GM19324 (cell line): ENCODE results near the gene CD48.
"Not testable (repeated sequence)": the region's sequence is repeated elsewhere in the genome, so short reads cannot be mapped to it uniquely, and the experiment has no call there.

Experiments used
- ATAC-seq: cut with Tn5 transposase; IDR thresholded peaks from one replicate; pipeline ENCODE4 v1.9.1; 2021; ENCODE audit warnings: mild to moderate bottlenecking, moderate library complexity; ENCODE audit not compliant: unreplicated experiment, low FRiP score

CD48 gene

GRCh38 chr1:160716013-160716412 lies 4.4 kb upstream of the CD48 start:
- no peak for ATAC-seq

GRCh38 chr1:160714034-160714648 lies 2.5 kb upstream of the CD48 start:
- not testable (repeated sequence) for ATAC-seq

GRCh38 chr1:160713161-160713560 lies 1.5 kb upstream of the CD48 start:
- no peak for ATAC-seq

GRCh38 chr1:160712525-160713080 lies 981 bp upstream of the CD48 start:
- not testable (repeated sequence) for ATAC-seq

- ATAC-seq = no peak
Observed at GRCh38 chr1:160711276-160711601, 383 bp downstream of the CD48 start.

- no peak for ATAC-seq
Observed at GRCh38 chr1:160710517-160711252, 937 bp downstream of the CD48 start.

GRCh38 chr1:160709715-160710114 lies 1.9 kb downstream of the CD48 start:
- ATAC-seq = no peak

- ATAC-seq = peak; percentile 31
Observed at GRCh38 chr1:160708801-160709200, 2.8 kb downstream of the CD48 start.

GRCh38 chr1:160708118-160708517 lies 3.5 kb downstream of the CD48 start:
- no peak for ATAC-seq

GRCh38 chr1:160707236-160708064 lies 4.2 kb downstream of the CD48 start:
- no peak for ATAC-seq

- ATAC-seq = no peak
Observed at GRCh38 chr1:160706526-160707235, 4.9 kb downstream of the CD48 start.

GRCh38 chr1:160705742-160706141 lies 5.9 kb downstream of the CD48 start:
- no peak for ATAC-seq

- ATAC-seq = not testable (repeated sequence)
Observed at GRCh38 chr1:160705212-160705621, 6.4 kb downstream of the CD48 start.

- no peak for ATAC-seq
Observed at GRCh38 chr1:160704250-160704649, 7.4 kb downstream of the CD48 start.

- ATAC-seq = no peak
Observed at GRCh38 chr1:160702100-160702499, 9.5 kb downstream of the CD48 start.

GRCh38 chr1:160692390-160692789 lies 19.2 kb downstream of the CD48 start:
- ATAC-seq = not testable (repeated sequence)

- no peak for ATAC-seq
Observed at GRCh38 chr1:160685266-160685665, 26.4 kb downstream of the CD48 start.

- ATAC-seq = no peak
Observed at GRCh38 chr1:160682983-160683865, 28.4 kb downstream of the CD48 start.

GRCh38 chr1:160681891-160682140 lies 29.8 kb downstream of the CD48 start:
- no peak for ATAC-seq
